ENCODE measurements around the gene ACSL4. TPM values are rescaled to one million over a fixed set of nuclear protein-coding genes. Genes with fewer than 3 reads are reported as not detected.

ACSL4 gene
- total RNA-seq, 2 donors from 2014 or later: 31.3 to 47.9 TPM

GRCh38 chrX:109776432-109776831 lies 43.4 kb upstream of the ACSL4 start:
- no peaks in the 10 kb centered on the region for H3K4me1 ChIP-seq (ENCODE audit: control insufficient read depth, insufficient read depth, low read length)
- no peak overlapping the region for H3K9ac ChIP-seq (ENCODE audit: extremely low read depth, low read length, poor library complexity, severe bottlenecking)
- WGBS, 2 experiments (ENCODE audit: insufficient coverage in 1 of 2, insufficient read length in 1 of 2): 95% methylated on average over 3 of the region's 3 CpGs; no CpG with 5 or more reads in 1 of the 2 experiments
- H3K36me3 Mint-ChIP-seq (ENCODE audit: low read depth): no peaks in the 10 kb centered on the region
- H3K27me3 Mint-ChIP-seq (ENCODE audit: insufficient read depth): no peaks in the 10 kb centered on the region
- no peak overlapping the region for H3K27ac Mint-ChIP-seq
- no peaks in the 10 kb centered on the region for H3K27me3 ChIP-seq (ENCODE audit: control insufficient read depth, insufficient read depth, low read length, poor library complexity, severe bottlenecking)
- TF ChIP-seq CTCF (conservative IDR thresholded peaks at IDR 0.05): no peak
- H3K4me3 Mint-ChIP-seq: no peak overlapping the region
- H3K36me3 ChIP-seq (ENCODE audit: control insufficient read depth, insufficient read depth, low read length): no peaks in the 10 kb centered on the region
- no peaks in the 10 kb centered on the region for H3K9me3 ChIP-seq (ENCODE audit: control insufficient read depth, low read length)
- H3K27ac ChIP-seq (ENCODE audit: low read depth, low read length): no peak overlapping the region
- H3K9me3 Mint-ChIP-seq: no peaks in the 10 kb centered on the region
- DNase-seq: no peak
- peaks cover 2% of the 10 kb centered on the region for H3K4me1 Mint-ChIP-seq
- no peak overlapping the region for H3K4me3 ChIP-seq (ENCODE audit: low read length)

GRCh38 chrX:109775386-109775785 lies 42.3 kb upstream of the ACSL4 start:
- no peak overlapping the region for H3K4me3 ChIP-seq (ENCODE audit: low read length)
- H3K27me3 ChIP-seq (ENCODE audit: control insufficient read depth, insufficient read depth, low read length, poor library complexity, severe bottlenecking): no peaks in the 10 kb centered on the region
- WGBS, 2 experiments (ENCODE audit: insufficient coverage in 1 of 2, insufficient read length in 1 of 2): 86 to 100% methylated on average over 1 to 3 of the region's 3 CpGs
- Mint-ChIP-seq H3K27me3 (ENCODE audit: insufficient read depth) (no peaks in the 10 kb centered on the region), H3K36me3 (ENCODE audit: low read depth) (no peaks in the 10 kb centered on the region), H3K27ac (no peak overlapping the region), H3K4me1 (peaks cover 2% of the 10 kb centered on the region), H3K9me3 (peaks cover 3% of the 10 kb centered on the region), H3K4me3 (no peak overlapping the region)
- no peaks in the 10 kb centered on the region for H3K9me3 ChIP-seq (ENCODE audit: control insufficient read depth, low read length)
- no peak overlapping the region for H3K27ac ChIP-seq (ENCODE audit: low read depth, low read length)
- H3K4me1 ChIP-seq (ENCODE audit: control insufficient read depth, insufficient read depth, low read length): no peaks in the 10 kb centered on the region
- no peak for TF ChIP-seq CTCF (conservative IDR thresholded peaks at IDR 0.05)
- no peak for DNase-seq
- no peaks in the 10 kb centered on the region for H3K36me3 ChIP-seq (ENCODE audit: control insufficient read depth, insufficient read depth, low read length)
- H3K9ac ChIP-seq (ENCODE audit: extremely low read depth, low read length, poor library complexity, severe bottlenecking): no peak overlapping the region

- no peak for DNase-seq
- H3K27me3 Mint-ChIP-seq (ENCODE audit: insufficient read depth): no peaks in the 10 kb centered on the region
- Histone ChIP-seq H3K9ac (ENCODE audit: extremely low read depth, low read length, poor library complexity, severe bottlenecking) (no peak overlapping the region), H3K36me3 (ENCODE audit: control insufficient read depth, insufficient read depth, low read length) (no peaks in the 10 kb centered on the region), H3K4me1 (ENCODE audit: control insufficient read depth, insufficient read depth, low read length) (no peaks in the 10 kb centered on the region), H3K4me3 (ENCODE audit: low read length) (no peak overlapping the region), H3K27me3 (ENCODE audit: control insufficient read depth, insufficient read depth, low read length, poor library complexity, severe bottlenecking) (no peaks in the 10 kb centered on the region), H3K27ac (ENCODE audit: low read depth, low read length) (no peak overlapping the region), H3K9me3 (ENCODE audit: control insufficient read depth, low read length) (no peaks in the 10 kb centered on the region)
- H3K4me3 Mint-ChIP-seq: no peak overlapping the region
- H3K36me3 Mint-ChIP-seq (ENCODE audit: low read depth): peaks cover 3% of the 10 kb centered on the region
- peaks cover 10% of the 10 kb centered on the region for H3K9me3 Mint-ChIP-seq
- no peak overlapping the region for H3K27ac Mint-ChIP-seq
- H3K4me1 Mint-ChIP-seq: peaks cover 2% of the 10 kb centered on the region
- 93% methylated on average over 3 of the region's 5 CpGs; no CpG with 5 or more reads in 1 of the 2 experiments for WGBS, 2 experiments (ENCODE audit: insufficient coverage in 1 of 2, insufficient read length in 1 of 2)
- no peak for TF ChIP-seq CTCF (conservative IDR thresholded peaks at IDR 0.05)
These were observed 41.6 kb upstream of the ACSL4 start for GRCh38 chrX:109774706-109775105.
